Fibroblast of skin of right biceps (primary cell): Measurements from ENCODE around the gene SLC2A9.
A peak's percentile ranks its signal among the peaks of the same experiment; 100 is the strongest.

Source experiments
- DNase-seq: peaks from one replicate; pipeline ENCODE4 v3.0.0-alpha.2; 2013

Gene SLC2A9

GRCh38 chr4:9880406-9881197, 140.7 kb downstream of the SLC2A9 start:
- DNase-seq: peak; percentile 5

- DNase-seq: no peak
Observed at GRCh38 chr4:9877123-9877522, 144.2 kb downstream of the SLC2A9 start.

- DNase-seq: no peak
Observed at GRCh38 chr4:9875516-9875915, 145.8 kb downstream of the SLC2A9 start.

- no peak for DNase-seq
Observed at GRCh38 chr4:9874385-9874784, 146.9 kb downstream of the SLC2A9 start.

- no peak for DNase-seq
Observed at GRCh38 chr4:9870165-9870790, 151.0 kb downstream of the SLC2A9 start.

- DNase-seq: no peak
Observed at GRCh38 chr4:9867751-9868425, 153.4 kb downstream of the SLC2A9 start.

GRCh38 chr4:9866931-9867330, 154.4 kb downstream of the SLC2A9 start:
- DNase-seq: no peak

GRCh38 chr4:9861561-9861960, 159.7 kb downstream of the SLC2A9 start:
- DNase-seq: no peak

GRCh38 chr4:9859810-9860209, 161.5 kb downstream of the SLC2A9 start:
- no peak for DNase-seq

GRCh38 chr4:9849538-9849920, 171.8 kb downstream of the SLC2A9 start:
- no peak for DNase-seq

GRCh38 chr4:9847968-9848748, 173.1 kb downstream of the SLC2A9 start:
- DNase-seq: no peak

- DNase-seq: no peak
Observed at GRCh38 chr4:9845791-9846493, 175.4 kb downstream of the SLC2A9 start.

GRCh38 chr4:9841072-9841471, 180.2 kb downstream of the SLC2A9 start:
- DNase-seq: no peak

- DNase-seq: no peak
Observed at GRCh38 chr4:9835430-9835829, 185.9 kb downstream of the SLC2A9 start.

GRCh38 chr4:9833421-9833820, 187.9 kb downstream of the SLC2A9 start:
- DNase-seq: no peak

GRCh38 chr4:9832640-9833039, 188.7 kb downstream of the SLC2A9 start:
- no peak for DNase-seq

GRCh38 chr4:9826551-9826950, 194.7 kb downstream of the SLC2A9 start:
- DNase-seq: no peak

- no peak for DNase-seq
Observed at GRCh38 chr4:9825049-9825448, 196.2 kb downstream of the SLC2A9 start.

- DNase-seq: no peak
Observed at GRCh38 chr4:9820343-9820742, 201.0 kb downstream of the SLC2A9 start.

GRCh38 chr4:9816285-9816684, 205.0 kb downstream of the SLC2A9 start:
- no peak for DNase-seq

GRCh38 chr4:9812501-9813340, 208.6 kb downstream of the SLC2A9 start:
- no peak for DNase-seq

- no peak for DNase-seq
Observed at GRCh38 chr4:9811806-9812205, 209.5 kb downstream of the SLC2A9 start.
